Stimulated activated CD8-positive, alpha-beta memory T cell treated with anti-CD3 and anti-CD28 coated beads, Interleukin-7, amount 100 ng/mL, for 4 hours (primary cell): ENCODE results near the gene ATP8B1.
"Not testable (repeated sequence)": the region's sequence is repeated elsewhere in the genome, so short reads cannot be mapped to it uniquely, and the experiment has no call there.

ENCODE experiments used
- DNase-seq, 2 donors: peaks; one replicate each; pipeline ENCODE4 v3.0.0-alpha.2; 2020; ENCODE audit warnings: low read depth in 2 of 2

The ATP8B1 gene

GRCh38 chr18:57803103-57803969, at the start of gene ATP8B1:
ATP8B1 (minus strand) TSS chr18:57803315; CDS start chr18:57731807, 71,508 bp downstream.
- no peak for DNase-seq

DNA sequence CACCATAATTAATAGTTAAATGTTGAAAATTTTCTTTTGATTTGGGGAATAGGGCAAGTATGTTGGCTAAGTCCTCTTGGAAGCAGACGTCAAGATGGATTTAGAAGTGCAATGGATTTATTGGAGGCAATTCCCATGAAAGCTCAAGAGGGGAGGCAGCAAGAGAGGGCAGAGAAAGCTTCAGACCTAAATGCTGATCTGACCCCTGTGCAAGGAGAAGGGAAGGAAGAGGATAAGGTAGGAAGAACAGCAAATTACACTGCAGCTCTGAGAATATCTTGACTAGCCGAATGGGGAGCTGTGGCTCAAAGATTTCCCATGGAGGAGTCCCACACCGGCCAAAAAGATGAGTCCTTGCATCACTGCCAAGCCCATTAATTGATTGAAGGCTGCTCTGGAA, 46.9 kb upstream of the ATP8B1 start:
- no peak for DNase-seq

- not testable (repeated sequence) for DNase-seq
These were observed 45.3 kb upstream of the ATP8B1 start for GRCh38 chr18:57848374-57848773.

- DNase-seq: not testable (repeated sequence)
These were observed 44.3 kb upstream of the ATP8B1 start for GRCh38 chr18:57847431-57847830.

DNA sequence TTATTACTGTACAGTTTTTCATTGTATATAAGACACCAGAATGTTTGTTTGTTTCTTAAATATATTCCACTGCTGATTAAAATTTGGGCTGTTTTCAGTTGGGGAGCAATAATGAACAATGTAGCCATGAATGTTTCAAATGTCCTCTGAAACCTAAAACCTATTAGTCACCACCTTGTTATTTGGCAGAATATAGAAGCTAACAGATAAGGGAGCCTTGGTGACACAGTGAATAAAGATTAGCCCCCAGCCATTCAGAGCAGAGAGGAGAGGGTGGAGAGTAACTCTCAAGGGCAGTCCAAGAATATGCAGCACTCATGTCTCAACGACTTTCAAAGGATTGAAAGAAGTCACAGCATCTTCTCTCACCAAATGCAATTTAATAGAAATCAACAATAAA, 43.1 kb upstream of the ATP8B1 start:
- no peak for DNase-seq

GRCh38 chr18:57845605-57846074, 42.5 kb upstream of the ATP8B1 start:
- DNase-seq: no peak

- no peak for DNase-seq
These were observed 41.2 kb upstream of the ATP8B1 start for GRCh38 chr18:57844319-57844718.

- DNase-seq: no peak
These were observed 40.3 kb upstream of the ATP8B1 start for GRCh38 chr18:57843386-57843785.

DNA sequence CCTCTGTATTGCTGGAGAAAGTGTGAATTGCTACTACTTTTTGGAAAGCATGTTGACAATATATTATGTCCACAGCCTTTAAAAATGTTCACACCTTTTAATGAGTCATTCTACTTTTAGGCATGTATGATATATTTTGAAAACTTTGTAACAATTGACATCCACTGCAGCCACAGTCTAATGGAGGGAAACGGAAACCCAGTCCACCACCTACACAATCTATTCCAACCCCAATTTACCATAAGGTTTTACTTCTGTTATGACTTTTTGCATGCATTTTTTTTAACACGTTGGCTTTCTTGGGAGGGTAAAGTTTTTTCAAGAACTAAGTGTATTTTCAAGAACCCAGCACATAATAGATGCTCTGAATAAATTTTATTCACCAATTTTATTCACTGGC, 38.5 kb upstream of the ATP8B1 start:
- no peak for DNase-seq

- no peak for DNase-seq
These were observed 36.8 kb upstream of the ATP8B1 start for GRCh38 chr18:57839942-57840381.

- no peak for DNase-seq
These were observed 34.9 kb upstream of the ATP8B1 start for GRCh38 chr18:57837917-57838548.

DNA sequence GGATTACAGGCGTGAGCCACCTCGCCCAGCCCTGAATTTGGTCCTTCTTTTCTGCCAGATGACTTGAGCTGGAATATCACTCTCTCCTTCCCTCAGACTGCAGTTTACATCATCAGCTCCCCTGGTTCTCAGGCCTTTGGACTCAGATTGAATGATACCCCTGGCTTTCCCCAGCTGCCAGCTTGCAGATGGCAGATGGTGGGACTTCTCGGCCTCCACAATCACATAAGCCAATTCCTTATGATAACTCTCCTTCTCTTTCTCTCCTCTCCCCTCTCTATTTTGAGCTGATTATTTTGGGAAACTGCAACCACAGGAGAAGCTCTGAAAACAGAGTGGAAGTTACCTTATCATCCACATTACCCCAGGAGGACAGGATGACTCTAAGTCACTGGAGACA, 33.4 kb upstream of the ATP8B1 start:
- no peak for DNase-seq

GRCh38 chr18:57835904-57836303, 32.8 kb upstream of the ATP8B1 start:
- no peak for DNase-seq

DNA sequence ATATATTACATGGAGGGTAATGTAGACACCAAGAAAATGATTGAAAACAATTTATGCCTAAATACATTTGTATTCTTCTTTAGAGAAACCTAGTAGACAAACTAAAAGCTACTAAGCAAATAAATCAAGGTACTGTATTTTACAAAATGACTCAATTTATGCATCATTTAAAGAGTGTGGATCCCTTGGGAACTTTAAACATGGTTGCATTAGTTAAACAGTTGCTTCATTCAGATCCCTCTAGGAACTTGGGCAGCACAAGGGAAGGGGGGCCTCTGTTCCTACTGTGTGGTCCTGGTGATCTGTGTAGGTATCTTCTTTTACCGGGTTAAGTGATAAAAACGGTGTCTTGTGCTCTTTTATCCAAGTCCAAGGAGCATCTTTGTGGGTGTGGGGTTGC, 31.5 kb upstream of the ATP8B1 start:
- DNase-seq: no peak

DNA sequence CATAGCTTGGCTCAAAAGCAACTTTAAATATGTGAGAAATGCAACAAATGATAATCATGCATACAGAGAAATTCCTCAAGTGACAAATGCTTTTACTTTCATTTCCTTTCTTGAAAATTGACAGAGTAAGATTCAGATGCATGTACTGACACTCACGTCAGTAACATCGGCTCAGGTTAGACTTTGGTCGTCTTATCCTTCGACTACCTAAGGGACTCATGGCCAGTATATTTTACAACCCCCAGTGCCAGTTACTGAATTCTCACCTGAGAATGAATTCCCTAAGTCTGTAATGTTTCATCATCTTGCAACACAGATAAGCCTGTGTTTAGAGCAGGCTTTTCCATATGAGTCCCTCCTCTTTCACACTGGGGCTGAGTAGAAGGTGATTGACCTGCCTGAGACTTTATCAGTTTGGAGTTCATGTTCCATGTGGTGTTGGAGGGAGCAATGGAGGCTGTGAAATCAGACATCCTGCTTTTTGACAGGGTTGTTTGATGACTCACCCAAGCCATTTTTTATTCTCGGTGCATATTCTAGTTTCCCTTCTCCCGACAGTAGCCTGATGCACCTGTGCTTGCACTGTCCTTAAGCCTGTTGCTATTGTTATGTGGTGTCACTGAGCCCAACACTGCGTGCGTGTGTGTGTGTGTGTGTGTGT, 30.5 kb upstream of the ATP8B1 start:
- DNase-seq: no peak

DNA sequence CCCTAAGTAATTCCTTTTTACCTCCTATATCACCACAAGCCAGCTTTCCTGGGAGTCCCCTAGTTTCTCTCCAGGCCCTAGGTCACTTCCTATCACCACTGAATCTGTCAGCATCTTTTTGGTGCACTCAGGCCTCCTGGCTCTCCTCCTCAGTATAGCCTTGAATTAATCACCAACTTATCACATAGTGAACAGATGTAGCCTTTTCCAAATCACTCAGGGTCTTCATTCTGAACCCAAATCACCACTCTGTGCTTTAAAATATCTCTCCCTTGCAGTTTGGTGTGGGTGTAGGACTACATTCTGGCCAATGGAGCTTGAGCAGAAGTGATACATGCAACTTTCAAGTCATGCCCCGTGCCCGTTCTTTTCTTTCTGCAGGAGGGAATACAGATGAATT, 29.6 kb upstream of the ATP8B1 start:
- no peak for DNase-seq

- DNase-seq: no peak
These were observed 28.7 kb upstream of the ATP8B1 start for GRCh38 chr18:57831597-57832377.

DNA sequence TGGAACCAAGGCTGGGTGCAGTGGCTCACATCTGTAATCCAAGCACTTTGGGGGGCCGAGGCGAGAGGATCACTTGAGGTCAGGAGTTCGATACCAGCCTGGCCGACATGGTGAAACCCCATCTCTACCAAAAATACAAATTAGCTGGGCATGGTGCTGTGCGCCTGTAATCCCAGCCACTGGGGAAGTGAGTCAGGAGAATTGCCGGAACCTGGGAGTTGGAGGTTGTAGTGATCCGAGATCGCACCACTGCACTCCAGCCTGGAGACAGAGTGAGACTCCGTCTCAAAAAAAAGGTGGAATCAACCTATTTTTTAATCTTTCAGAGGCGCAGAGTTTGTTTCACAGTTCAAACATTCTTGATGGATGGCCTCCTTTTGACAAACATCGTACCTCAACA, 24.5 kb upstream of the ATP8B1 start:
- DNase-seq: no peak

GRCh38 chr18:57826252-57826651, 23.1 kb upstream of the ATP8B1 start:
- DNase-seq: no peak

DNA sequence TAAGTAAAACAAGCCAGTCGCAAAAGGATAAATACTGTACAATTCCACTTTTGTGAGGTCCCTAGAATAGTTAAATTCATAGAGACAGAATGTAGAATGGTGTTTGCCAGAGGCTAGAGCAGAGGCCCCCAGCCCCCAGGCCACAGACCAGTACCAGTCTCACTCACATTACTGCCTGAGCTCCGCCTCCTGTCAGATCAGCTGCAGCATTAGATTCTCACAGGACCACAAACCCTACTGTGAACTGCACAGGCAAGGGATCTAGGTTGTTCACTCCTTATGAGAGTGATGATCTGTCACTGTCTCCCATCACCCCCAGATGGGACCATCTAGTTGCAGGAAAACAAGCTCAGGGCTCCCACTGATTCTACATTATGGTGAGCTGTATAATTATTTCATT, 17.5 kb upstream of the ATP8B1 start:
- not testable (repeated sequence) for DNase-seq

DNA sequence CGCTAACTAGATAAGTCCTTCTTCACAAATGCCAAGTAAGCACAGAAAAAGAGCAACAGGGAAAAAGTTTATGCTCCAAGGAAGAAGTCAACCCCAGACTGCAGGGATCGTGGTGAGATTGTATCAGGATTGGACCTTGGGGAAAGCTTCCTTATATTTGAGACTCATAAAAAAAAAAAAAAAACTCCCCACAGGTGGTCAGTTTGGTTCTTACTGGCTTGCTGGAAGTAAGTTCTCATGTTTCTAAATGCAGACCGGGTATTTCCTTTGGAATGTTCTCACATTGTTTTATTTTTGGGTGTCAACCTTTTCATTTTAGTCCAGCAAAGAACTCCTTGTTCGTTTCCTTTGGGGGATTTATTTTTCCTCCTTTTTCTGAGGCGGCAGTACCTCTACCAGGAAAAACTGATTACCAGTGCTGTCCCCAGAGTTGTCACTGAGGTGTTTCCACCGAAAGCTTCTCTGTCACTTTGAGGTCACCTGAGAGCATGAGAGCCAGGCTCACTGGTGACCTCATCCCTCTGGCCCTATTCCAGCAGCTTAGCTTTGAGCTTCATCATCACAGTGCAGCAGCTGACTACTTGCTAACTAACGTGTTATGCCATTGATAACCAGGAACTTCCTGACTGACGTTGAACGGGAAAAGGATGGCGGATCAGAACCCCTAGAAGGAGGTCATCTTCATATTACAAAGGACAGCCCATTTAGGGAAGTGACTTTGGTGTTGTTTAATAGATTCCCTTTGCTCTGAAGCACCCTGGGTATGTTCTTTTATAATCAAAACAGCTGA, 16.8 kb upstream of the ATP8B1 start:
- DNase-seq: no peak
